ENCODE data around the gene ZDHHC18. TPM values are rescaled to one million over a fixed set of nuclear protein-coding genes. Genes with fewer than 3 reads are reported as not detected.

ZDHHC18 gene
- total and polyA plus RNA-seq, 2 of the 8 experiments (the other 6 are each of a cell fraction or from before 2014, with no cell fraction given) = 29.7 to 49.8 TPM

DNA sequence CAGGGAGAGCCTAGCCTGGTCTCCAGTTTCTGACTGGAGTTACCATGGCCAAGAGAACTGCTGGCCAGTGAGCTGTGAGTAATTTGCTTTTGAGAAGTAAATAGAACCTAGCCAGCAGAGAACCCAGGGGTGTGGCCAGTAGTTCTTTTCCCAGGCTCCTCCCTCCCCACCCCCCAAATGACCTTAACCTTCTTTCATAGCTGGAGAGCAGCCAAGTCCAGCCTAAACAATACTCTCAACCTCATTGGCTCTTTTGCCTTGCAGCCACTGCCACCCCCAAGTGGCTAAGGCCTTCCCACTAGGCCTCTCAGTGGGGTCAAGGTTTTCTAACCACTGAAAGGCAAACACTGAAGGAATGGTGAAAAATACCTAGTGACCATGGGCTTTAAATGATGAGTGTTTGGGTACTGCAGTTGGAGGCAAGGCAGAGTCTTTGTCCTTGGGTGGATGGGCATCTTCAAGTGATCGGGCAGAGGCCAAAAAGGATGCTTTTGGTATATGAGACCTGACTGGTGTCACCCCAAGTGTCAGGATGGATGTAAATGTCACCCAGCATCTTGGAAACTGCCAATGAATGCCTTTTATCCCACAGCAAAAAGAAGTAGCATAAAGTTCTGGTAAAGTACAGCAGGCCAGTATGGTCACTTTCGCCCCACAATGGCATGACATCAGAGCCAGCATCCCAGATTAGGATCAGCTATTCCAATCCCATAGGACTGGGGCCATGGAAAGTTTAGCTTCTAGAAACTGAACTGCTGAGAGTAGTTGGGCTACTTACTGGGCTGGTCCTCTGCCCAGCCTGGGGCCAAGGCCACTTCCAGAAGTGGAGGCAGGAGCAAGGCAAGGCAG, 42.2 kb upstream of the ZDHHC18 start:
- H4K8ac ChIP-seq (ENCODE audit: extremely low read depth, insufficient read depth, low read length) = no peak overlapping the region
- no peak overlapping the region for H2BK20ac ChIP-seq (ENCODE audit: low read length)
- H3K9me3 ChIP-seq (ENCODE audit: insufficient read depth in 2 of 2, low read depth in 1 of 2, low read length in 1 of 2) = no peaks in the 10 kb centered on the region
- no peak overlapping the region for H2BK120ac ChIP-seq (replicated peaks; ENCODE audit: low read depth, low read length)
- DNase-seq (ENCODE audit: low read depth in 1 of 2, low spot score in 2 of 2) (no peak), FAIRE-seq (no peak)
- H3K27me3 ChIP-seq (replicated peaks in 1 of 4; ENCODE audit: control insufficient read depth in 3 of 4, extremely low read depth in 1 of 4, insufficient read depth in 3 of 4, low read length in 3 of 4) = no peaks in the 10 kb centered on the region
- H2BK15ac ChIP-seq (ENCODE audit: low read length) = no peak overlapping the region
- no peak overlapping the region for H4K91ac ChIP-seq (replicated peaks; ENCODE audit: insufficient read length, low read length)
- peaks cover 1 to 9% of the 10 kb centered on the region in 2 experiments for H4K20me1 ChIP-seq (replicated peaks in 1 of 2; ENCODE audit: control insufficient read depth in 1 of 2, insufficient read depth in 2 of 2, low read length in 2 of 2)
- ChIA-PET POLR2A (ENCODE audit: partially characterized antibody) (interaction anchor here (1.2 to 11.6 kb wide), 4 partner anchors 13 to 116 kb away, joined by 3 to 118 read pairs (median 5); partner anchors contain the start of genes ARID1A and GPATCH3), CTCF (ENCODE audit: partially characterized antibody) (interaction anchor here (1.2 to 1.4 kb wide), 3 partner anchors 17 to 180 kb away, joined by 3 to 6 read pairs (median 3); no protein-coding TSS in a partner anchor)
- no peak overlapping the region for H2BK12ac ChIP-seq (ENCODE audit: low read depth, low read length)
- no peak overlapping the region; a peak in 1 of 4 replicates for H3K4me2 ChIP-seq (ENCODE audit: insufficient read depth in 1 of 2, low read depth in 2 of 2, low read length in 2 of 2)
- H2AFZ ChIP-seq (ENCODE audit: low read length) = no peak overlapping the region
- H3K4me1 ChIP-seq (replicated peaks in 1 of 4; ENCODE audit: control insufficient read depth in 3 of 4, insufficient read depth in 4 of 4, low read length in 3 of 4) = peaks cover 7 to 18% (median 12%) of the 10 kb centered on the region in 4 experiments; a peak in 6 of 7 replicates
- H3K23ac ChIP-seq (ENCODE audit: insufficient read length) = no peak overlapping the region
- H3K79me2 ChIP-seq (ENCODE audit: control insufficient read depth in 1 of 2, insufficient read depth in 2 of 2, low read length in 2 of 2) = no peaks in the 10 kb centered on the region
- H3K79me1 ChIP-seq (ENCODE audit: low read depth, low read length) = no peaks in the 10 kb centered on the region
- TF ChIP-seq SP2 (IDR thresholded peaks at IDR 0.05; ENCODE audit: low read length) = no peak
- 0 out of 2 replicates have a peak, but pooled peaks have one; percentile 28 for TF ChIP-seq TAF1 (IDR thresholded peaks at IDR 0.05; ENCODE audit: low read depth, low read length)
- no peak overlapping the region for H3K14ac ChIP-seq (ENCODE audit: insufficient read length)
- H4K5ac ChIP-seq (ENCODE audit: insufficient read length, low read depth, low read length) = no peak overlapping the region
- H3K9ac ChIP-seq (replicated peaks in 1 of 4; ENCODE audit: extremely low read depth in 1 of 4, low read depth in 3 of 4, low read length in 3 of 4) = no peak overlapping the region
- no peak overlapping the region for H3K4me3 ChIP-seq (ENCODE audit: extremely low read depth in 1 of 4, insufficient read depth in 2 of 4, low read depth in 3 of 4, low read length in 4 of 4)
- no peak overlapping the region for H2AK5ac ChIP-seq (ENCODE audit: low read depth, low read length)
- H3K4ac ChIP-seq (replicated peaks; ENCODE audit: insufficient read length, low read depth, low read length) = no peak overlapping the region
- no peak overlapping the region for H3K18ac ChIP-seq (ENCODE audit: extremely low read depth, low read length)
- no peak overlapping the region for H2BK5ac ChIP-seq (ENCODE audit: low read depth, low read length)
- WGBS, 2 experiments (ENCODE audit: extremely low coverage in 1 of 2, insufficient coverage in 1 of 2, insufficient read length in 1 of 2, insufficient replicate concordance in 2 of 2, low coverage in 1 of 2, low lambda C conversion rate in 2 of 2, missing lambda C conversion rate in 1 of 2) = 92% methylated on average over 2 of the region's 2 CpGs; no CpG with 5 or more reads in 1 of the 2 experiments
- H3K56ac ChIP-seq (replicated peaks; ENCODE audit: insufficient read length, low read depth, low read length) = no peak overlapping the region
- H3K27ac ChIP-seq (ENCODE audit: low read depth, low read length) = no peak overlapping the region
- H3K36me3 ChIP-seq (ENCODE audit: control insufficient read depth in 2 of 4, insufficient read depth in 4 of 4, low read length in 3 of 4) = peaks cover 14 to 30% (median 18%) of the 10 kb centered on the region in 4 experiments
- peaks cover 14% of the 10 kb centered on the region for H3K23me2 ChIP-seq (ENCODE audit: low read depth, low read length)

All from H1 (cell line).